ENCODE results near the gene SOX4.

GRCh38 chr6:21590346-21590745 is 3.2 kb upstream of the SOX4 start:
- TF ChIP-seq POLR2AphosphoS5 (IDR thresholded peaks at IDR 0.05) (no peak), POLR2A (IDR thresholded peaks at IDR 0.05) (no peak), CTCF (IDR thresholded peaks at IDR 0.05) (no peak), EP300 (IDR thresholded peaks at IDR 0.05) (no peak)

Measured in stomach (tissue), 4 donors.